ENCODE results near the gene LMO3. TPM values are rescaled to one million over a fixed set of nuclear protein-coding genes. Genes with fewer than 3 reads are reported as not detected.

The LMO3 gene
- total and polyA plus RNA-seq, 2 donors: 12.7 to 61.9 TPM

DNA sequence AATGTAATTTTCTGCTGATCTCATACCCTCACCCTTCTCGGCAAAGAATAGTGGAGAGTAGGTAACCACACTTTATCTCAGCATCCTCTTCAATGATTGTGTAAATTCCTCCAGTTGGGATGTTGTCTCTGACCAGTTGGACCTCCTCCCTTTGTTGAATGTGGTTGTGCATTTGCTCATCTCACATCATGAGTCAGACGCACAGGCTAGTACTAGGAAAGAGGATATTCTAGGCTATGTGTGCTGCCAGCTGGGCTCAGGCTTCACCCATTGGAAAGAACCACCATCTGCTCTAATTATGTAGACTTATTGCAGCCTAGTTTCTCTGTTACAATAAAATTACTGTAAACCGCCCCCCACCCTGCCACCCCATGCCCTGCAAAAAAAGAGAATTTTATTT is 90.3 kb downstream of the LMO3 start:
- Histone ChIP-seq H3K4me3 (ENCODE audit: low read length in 2 of 2) (no peak overlapping the region), H3K27me3 (ENCODE audit: control insufficient read depth in 2 of 2, insufficient read depth in 1 of 2, low read length in 1 of 2) (no peaks in the 10 kb centered on the region), H3K4me1 (ENCODE audit: control insufficient read depth in 2 of 2, insufficient read depth in 2 of 2, low read length in 2 of 2) (no peaks in the 10 kb centered on the region), H3K36me3 (ENCODE audit: control insufficient read depth in 2 of 2, insufficient read depth in 2 of 2, low read length in 1 of 2) (no peaks in the 10 kb centered on the region), H3K27ac (ENCODE audit: low read depth in 1 of 2, low read length in 1 of 2) (no peak overlapping the region), H3K9me3 (ENCODE audit: control insufficient read depth in 2 of 2, insufficient read depth in 1 of 2, low read length in 1 of 2) (peaks cover 0 to 7% of the 10 kb centered on the region in 2 donors)
- no peak for DNase-seq (ENCODE audit: low read depth in 6 of 9, low spot score in 9 of 9)
- WGBS: 94% methylated on average over 3 of the region's 3 CpGs

DNA sequence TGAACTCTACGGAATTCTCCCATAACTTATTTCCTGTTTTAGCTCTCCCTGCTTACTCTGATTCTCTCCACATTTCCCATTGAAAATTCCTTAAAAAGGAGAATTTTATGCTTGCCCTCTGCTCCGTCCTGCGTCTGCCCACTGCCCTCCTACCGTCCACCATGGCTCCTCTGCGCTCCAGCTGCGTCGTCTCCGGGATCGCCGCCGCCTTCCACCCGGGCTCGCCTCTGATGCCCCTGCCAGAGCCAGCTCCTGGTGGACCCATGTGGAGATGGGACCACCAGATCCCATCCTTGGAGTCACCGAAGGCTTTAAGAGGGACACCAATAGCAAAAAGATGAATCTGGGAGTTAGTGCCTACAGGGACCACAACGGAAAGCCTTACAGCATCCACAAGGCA is 92.7 kb downstream of the LMO3 start:
- H3K36me3 ChIP-seq (ENCODE audit: control insufficient read depth in 2 of 2, insufficient read depth in 2 of 2, low read length in 1 of 2): no peaks in the 10 kb centered on the region
- H3K4me3 ChIP-seq (ENCODE audit: low read length in 2 of 2): no peak overlapping the region
- H3K9me3 ChIP-seq (ENCODE audit: control insufficient read depth in 2 of 2, insufficient read depth in 1 of 2, low read length in 1 of 2): peaks cover 0 to 7% of the 10 kb centered on the region in 2 donors
- no peaks in the 10 kb centered on the region for H3K4me1 ChIP-seq (ENCODE audit: control insufficient read depth in 2 of 2, insufficient read depth in 2 of 2, low read length in 2 of 2)
- no peak for DNase-seq (ENCODE audit: low read depth in 6 of 9, low spot score in 9 of 9)
- no peak overlapping the region for H3K27ac ChIP-seq (ENCODE audit: low read depth in 1 of 2, low read length in 1 of 2)
- H3K27me3 ChIP-seq (ENCODE audit: control insufficient read depth in 2 of 2, insufficient read depth in 1 of 2, low read length in 1 of 2): no peaks in the 10 kb centered on the region
- 99% methylated on average over 15 of the region's 15 CpGs for WGBS

DNA sequence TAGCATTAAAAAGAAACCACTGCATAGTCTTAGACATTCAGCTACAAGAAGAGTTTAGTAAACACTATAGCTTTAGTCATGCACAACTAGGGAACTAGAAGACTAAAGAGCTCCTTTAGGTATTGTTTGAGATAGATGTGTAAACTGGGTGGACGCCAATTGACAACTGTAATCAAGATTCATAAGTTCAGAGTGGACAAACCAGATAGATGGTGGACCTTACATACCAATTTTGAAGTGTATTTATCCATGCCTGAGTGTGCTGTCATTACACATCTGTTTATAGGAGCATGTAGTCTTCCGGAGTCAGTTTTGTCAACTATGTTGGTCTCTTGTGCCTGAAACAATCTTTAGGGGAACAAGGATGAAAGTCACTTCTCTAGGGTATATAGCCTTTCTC is 96.6 kb downstream of the LMO3 start:
- H3K4me1 ChIP-seq (ENCODE audit: control insufficient read depth in 2 of 2, insufficient read depth in 2 of 2, low read length in 2 of 2): no peaks in the 10 kb centered on the region
- no peak overlapping the region for H3K27ac ChIP-seq (ENCODE audit: low read depth in 1 of 2, low read length in 1 of 2)
- WGBS: 85% methylated on average over 2 of the region's 2 CpGs
- H3K4me3 ChIP-seq (ENCODE audit: low read length in 2 of 2): no peak overlapping the region
- peaks cover 0 to 7% of the 10 kb centered on the region in 2 donors for H3K9me3 ChIP-seq (ENCODE audit: control insufficient read depth in 2 of 2, insufficient read depth in 1 of 2, low read length in 1 of 2)
- H3K36me3 ChIP-seq (ENCODE audit: control insufficient read depth in 2 of 2, insufficient read depth in 2 of 2, low read length in 1 of 2): no peaks in the 10 kb centered on the region
- no peak for DNase-seq (ENCODE audit: low read depth in 6 of 9, low spot score in 9 of 9)
- no peaks in the 10 kb centered on the region for H3K27me3 ChIP-seq (ENCODE audit: control insufficient read depth in 2 of 2, insufficient read depth in 1 of 2, low read length in 1 of 2)

DNA sequence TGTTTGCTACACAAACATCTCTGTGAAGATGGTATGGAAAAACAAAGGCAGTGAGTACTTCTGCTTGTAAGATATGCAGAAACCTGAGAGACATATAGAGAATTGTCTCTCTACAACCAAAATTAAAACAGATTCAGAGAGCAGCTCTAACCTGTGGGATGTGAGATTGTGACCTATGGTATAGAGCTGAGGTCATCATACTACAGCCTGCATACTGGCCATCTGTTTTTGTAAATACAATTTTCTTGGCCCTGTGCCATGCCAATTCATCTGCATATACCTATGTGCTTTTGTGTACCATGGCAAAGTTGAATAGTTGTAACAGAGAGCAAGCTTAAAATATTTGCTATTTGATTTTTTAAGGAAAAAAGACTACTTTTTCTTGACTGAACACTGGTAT is 99.6 kb downstream of the LMO3 start:
- Histone ChIP-seq H3K27ac (ENCODE audit: low read depth in 1 of 2, low read length in 1 of 2) (no peak overlapping the region), H3K4me3 (ENCODE audit: low read length in 2 of 2) (no peak overlapping the region), H3K36me3 (ENCODE audit: control insufficient read depth in 2 of 2, insufficient read depth in 2 of 2, low read length in 1 of 2) (no peaks in the 10 kb centered on the region), H3K27me3 (ENCODE audit: control insufficient read depth in 2 of 2, insufficient read depth in 1 of 2, low read length in 1 of 2) (no peaks in the 10 kb centered on the region), H3K4me1 (ENCODE audit: control insufficient read depth in 2 of 2, insufficient read depth in 2 of 2, low read length in 2 of 2) (no peaks in the 10 kb centered on the region), H3K9me3 (ENCODE audit: control insufficient read depth in 2 of 2, insufficient read depth in 1 of 2, low read length in 1 of 2) (no peaks in the 10 kb centered on the region)
- DNase-seq (ENCODE audit: low read depth in 6 of 9, low spot score in 9 of 9): no peak

DNA sequence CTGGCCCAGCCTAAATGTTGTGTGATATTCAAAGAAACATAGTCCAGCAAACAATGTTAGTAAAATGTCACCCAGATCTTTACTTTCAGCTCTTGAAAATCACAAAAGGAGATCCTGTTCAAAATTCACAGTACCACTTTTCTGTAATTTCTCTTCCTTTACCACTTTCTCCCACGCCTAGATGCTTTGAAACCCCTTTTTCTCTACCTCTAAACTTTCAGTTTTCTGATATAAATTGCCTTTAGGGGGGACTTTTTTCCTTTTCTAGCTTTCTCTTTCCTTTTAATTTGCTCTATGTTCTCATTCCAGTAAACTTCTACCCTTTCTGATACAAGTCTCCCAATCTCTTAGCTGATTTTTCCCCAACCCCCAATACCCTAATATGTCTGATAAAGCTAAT is 101.8 kb downstream of the LMO3 start:
- WGBS: 74% methylated on average over 1 of the region's 1 CpG
- Histone ChIP-seq H3K9me3 (ENCODE audit: control insufficient read depth in 2 of 2, insufficient read depth in 1 of 2, low read length in 1 of 2) (no peaks in the 10 kb centered on the region), H3K36me3 (ENCODE audit: control insufficient read depth in 2 of 2, insufficient read depth in 2 of 2, low read length in 1 of 2) (no peaks in the 10 kb centered on the region), H3K27ac (ENCODE audit: low read depth in 1 of 2, low read length in 1 of 2) (no peak overlapping the region), H3K4me1 (ENCODE audit: control insufficient read depth in 2 of 2, insufficient read depth in 2 of 2, low read length in 2 of 2) (no peaks in the 10 kb centered on the region), H3K27me3 (ENCODE audit: control insufficient read depth in 2 of 2, insufficient read depth in 1 of 2, low read length in 1 of 2) (no peaks in the 10 kb centered on the region), H3K4me3 (ENCODE audit: low read length in 2 of 2) (no peak overlapping the region)
- DNase-seq (ENCODE audit: low read depth in 6 of 9, low spot score in 9 of 9): no peak

DNA sequence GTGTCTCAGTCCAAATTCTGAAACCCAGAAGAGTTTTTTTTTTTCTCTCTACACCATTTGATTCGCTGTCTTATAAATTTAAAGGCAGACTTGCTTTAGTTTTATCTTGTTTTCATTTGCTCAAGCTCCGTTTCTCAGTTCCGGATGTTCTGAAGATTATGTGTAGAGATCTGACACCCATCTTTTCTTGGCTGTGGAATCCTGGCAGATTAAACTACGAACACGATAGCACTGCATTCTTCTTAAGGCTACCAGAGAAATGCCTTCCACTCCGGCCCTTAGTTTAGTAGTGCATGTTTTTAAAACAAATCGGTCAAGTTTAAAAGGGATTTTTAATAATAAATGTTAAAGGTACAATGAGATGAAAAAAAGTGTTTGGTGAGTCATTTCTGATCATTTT is 106.4 kb downstream of the LMO3 start:
- Histone ChIP-seq H3K27ac (ENCODE audit: low read depth in 1 of 2, low read length in 1 of 2) (no peak overlapping the region), H3K9me3 (ENCODE audit: control insufficient read depth in 2 of 2, insufficient read depth in 1 of 2, low read length in 1 of 2) (no peaks in the 10 kb centered on the region), H3K4me3 (ENCODE audit: low read length in 2 of 2) (no peak overlapping the region), H3K27me3 (ENCODE audit: control insufficient read depth in 2 of 2, insufficient read depth in 1 of 2, low read length in 1 of 2) (no peaks in the 10 kb centered on the region), H3K4me1 (ENCODE audit: control insufficient read depth in 2 of 2, insufficient read depth in 2 of 2, low read length in 2 of 2) (no peaks in the 10 kb centered on the region), H3K36me3 (ENCODE audit: control insufficient read depth in 2 of 2, insufficient read depth in 2 of 2, low read length in 1 of 2) (no peaks in the 10 kb centered on the region)
- WGBS: 89% methylated on average over 7 of the region's 7 CpGs
- no peak for DNase-seq (ENCODE audit: low read depth in 6 of 9, low spot score in 9 of 9)

Measured in thymus (tissue), 11 donors.